Panc1 (cell line): ENCODE measurements around the gene CCND2. TPM values are rescaled to one million over a fixed set of nuclear protein-coding genes. Genes with fewer than 3 reads are reported as not detected.

Experiments used
- ATAC-seq: fragments of 200-7000 bp; cut with Tn5 transposase; 2 replicates; pipeline ENCODE4 v1.9.1; 2020; ENCODE audit warnings: mild to moderate bottlenecking, moderate library complexity
- BruUV-seq: library from RNA; stranded (reverse); fragments of 400-500 nt; replicated peaks from 2 replicates; lab custom pipeline; 2021; lab: Mats Ljungman, UMichigan
- CTCF ChIA-PET: fragments of 300-600 bp; sonication (Branson Sonifier 250); formaldehyde crosslinking; loops from one replicate; lab custom pipeline; 2022; ENCODE audit warnings: antibody characterized with exemption; lab: Charles Lee
- POLR2A ChIA-PET: fragments of 300-600 bp; sonication (Branson Sonifier 250); formaldehyde crosslinking; loops from one replicate; lab custom pipeline; 2022; ENCODE audit warnings: antibody characterized with exemption; lab: Charles Lee
- DNase-seq: peaks from one replicate; pipeline ENCODE4 v3.0.0-alpha.2; 2010; ENCODE audit warnings: low read depth, low spot score
- H3K27ac ChIP-seq: 2 replicates; pipeline ENCODE4 v1.5.1; 2011; ENCODE audit warnings: mild to moderate bottlenecking, low read length, inconsistent platforms
- H3K27me3 ChIP-seq: fragments of 200-500 bp; sonication (Bioruptor generic); 2 replicates; pipeline ENCODE4 v1.6.0; 2014; ENCODE audit warnings: low read length, inconsistent platforms; ENCODE audit not compliant: control insufficient read depth, insufficient read depth
- H3K36me3 ChIP-seq: fragments of 200-500 bp; sonication (Bioruptor generic); 2 replicates; pipeline ENCODE4 v1.5.1; 2014; ENCODE audit warnings: inconsistent platforms, mild to moderate bottlenecking, low read length, moderate library complexity; ENCODE audit not compliant: control insufficient read depth, insufficient read depth
- H3K4me1 ChIP-seq: 2 replicates; pipeline ENCODE4 v1.5.1; 2011; ENCODE audit warnings: inconsistent platforms, mild to moderate bottlenecking, low read length, moderate library complexity; ENCODE audit not compliant: control insufficient read depth, insufficient read depth
- H3K4me3 ChIP-seq, 2 experiments: 2 replicates each; pipeline ENCODE4 v1.5.1; 2011 to 2012; ENCODE audit warnings: low read depth in 2 of 2, low read length in 2 of 2, mild to moderate bottlenecking in 2 of 2, inconsistent platforms in 1 of 2, moderate library complexity in 1 of 2
- H3K9me3 ChIP-seq: fragments of 200-500 bp; sonication (Bioruptor generic); 2 replicates; pipeline ENCODE4 v1.5.1; 2014; ENCODE audit warnings: low read depth, mild to moderate bottlenecking, inconsistent platforms, low read length, moderate library complexity; ENCODE audit not compliant: control insufficient read depth, insufficient read depth
- POLR2AphosphoS5 ChIP-seq: IDR thresholded peaks from 2 replicates; pipeline ENCODE4 v1.6.1; 2012; ENCODE audit warnings: mild to moderate bottlenecking, low read depth, low read length, moderate library complexity
- SIN3A ChIP-seq: IDR thresholded peaks from 2 replicates; pipeline ENCODE4 v1.6.1; 2012; ENCODE audit warnings: low read depth, mild to moderate bottlenecking, low read length, moderate library complexity, borderline replicate concordance; ENCODE audit not compliant: insufficient read depth
- TCF7L2 ChIP-seq: IDR thresholded peaks from 2 replicates; pipeline ENCODE4 v1.6.1; 2011; ENCODE audit warnings: mild to moderate bottlenecking, low read depth, low read length, inconsistent platforms
- in situ Hi-C: cut with HindIII; loops from 2 replicates; pipeline ENCODE4 v1.10.0; 2016; ENCODE audit warnings: low sequenced_read_pairs, low pct_unique_long_range_greater_than_20kb
- intact Hi-C: fragments of 100-400 bp; cut with micrococcal nuclease; formaldehyde crosslinking; loops from one replicate; pipeline ENCODE4 v1.10.0; 2022; ENCODE audit not compliant: unreplicated experiment
- total RNA-seq: library from RNA; stranded (reverse); gene quantifications from one replicate; pipeline ENCODE4 v1.2.1, GENCODE V29; 2021; ENCODE audit not compliant: unreplicated experiment
- TF ChIP-seq, protein P1 (sequence below): fragments of 450-650 bp; IDR thresholded peaks from 2 replicates; pipeline ENCODE4 v1.5.1; 2017; ENCODE audit warnings: mild to moderate bottlenecking
- TF ChIP-seq, protein P2 (sequence below), 2 experiments: IDR thresholded peaks; 2 replicates each; pipeline ENCODE4 v1.6.1; 2011 to 2012; ENCODE audit warnings: low read depth in 2 of 2, control low read depth in 1 of 2, low read length in 1 of 2, mild to moderate bottlenecking in 1 of 2, moderate library complexity in 1 of 2; ENCODE audit not compliant: insufficient read depth in 1 of 2

The CCND2 gene
- total RNA-seq, 1 experiment from 2014 or later = 1.5 TPM

DNA sequence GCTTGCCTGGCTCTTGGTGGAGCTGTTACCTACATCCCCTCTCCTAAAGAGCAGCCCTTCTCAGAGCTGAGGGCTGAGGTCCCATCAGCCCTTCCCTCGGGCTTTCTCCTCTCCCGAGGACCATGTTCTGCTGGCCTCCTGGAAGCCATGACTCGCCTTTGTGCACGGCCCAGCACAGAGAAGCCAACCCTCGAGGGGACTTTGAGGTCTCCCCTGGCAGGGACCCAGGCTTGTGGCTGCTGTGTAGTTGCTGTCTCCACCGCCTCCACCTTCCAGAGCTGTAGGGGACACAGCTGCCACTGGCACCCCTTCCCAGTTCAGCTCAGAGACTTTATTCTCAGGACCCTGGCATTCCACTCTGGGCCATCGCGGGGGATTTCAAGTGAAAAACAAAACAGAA, 22.9 kb upstream of the CCND2 start:
- H3K4me3 ChIP-seq = no peak overlapping the region
- DNase-seq (no peak), ATAC-seq (no peak)
- no TSS peak for BruUV-seq
- H3K36me3 ChIP-seq = no peaks in the 10 kb centered on the region
- intact Hi-C loops (no loop called here), in situ Hi-C loops (no loop called here)
- H3K27me3 ChIP-seq = peaks cover 4% of the 10 kb centered on the region; the same call in 1 of the 2 replicates
- H3K4me1 ChIP-seq = no peaks in the 10 kb centered on the region
- no peaks in the 10 kb centered on the region for H3K9me3 ChIP-seq
- no peak overlapping the region for H3K27ac ChIP-seq
- ChIA-PET POLR2A (no interaction called here), CTCF (no interaction called here)
- TF ChIP-seq POLR2AphosphoS5 (no peak), SIN3A (no peak), TCF7L2 (no peak)
- TF ChIP-seq, protein P1, sequence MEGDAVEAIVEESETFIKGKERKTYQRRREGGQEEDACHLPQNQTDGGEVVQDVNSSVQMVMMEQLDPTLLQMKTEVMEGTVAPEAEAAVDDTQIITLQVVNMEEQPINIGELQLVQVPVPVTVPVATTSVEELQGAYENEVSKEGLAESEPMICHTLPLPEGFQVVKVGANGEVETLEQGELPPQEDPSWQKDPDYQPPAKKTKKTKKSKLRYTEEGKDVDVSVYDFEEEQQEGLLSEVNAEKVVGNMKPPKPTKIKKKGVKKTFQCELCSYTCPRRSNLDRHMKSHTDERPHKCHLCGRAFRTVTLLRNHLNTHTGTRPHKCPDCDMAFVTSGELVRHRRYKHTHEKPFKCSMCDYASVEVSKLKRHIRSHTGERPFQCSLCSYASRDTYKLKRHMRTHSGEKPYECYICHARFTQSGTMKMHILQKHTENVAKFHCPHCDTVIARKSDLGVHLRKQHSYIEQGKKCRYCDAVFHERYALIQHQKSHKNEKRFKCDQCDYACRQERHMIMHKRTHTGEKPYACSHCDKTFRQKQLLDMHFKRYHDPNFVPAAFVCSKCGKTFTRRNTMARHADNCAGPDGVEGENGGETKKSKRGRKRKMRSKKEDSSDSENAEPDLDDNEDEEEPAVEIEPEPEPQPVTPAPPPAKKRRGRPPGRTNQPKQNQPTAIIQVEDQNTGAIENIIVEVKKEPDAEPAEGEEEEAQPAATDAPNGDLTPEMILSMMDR = no peak
- TF ChIP-seq, protein P2, sequence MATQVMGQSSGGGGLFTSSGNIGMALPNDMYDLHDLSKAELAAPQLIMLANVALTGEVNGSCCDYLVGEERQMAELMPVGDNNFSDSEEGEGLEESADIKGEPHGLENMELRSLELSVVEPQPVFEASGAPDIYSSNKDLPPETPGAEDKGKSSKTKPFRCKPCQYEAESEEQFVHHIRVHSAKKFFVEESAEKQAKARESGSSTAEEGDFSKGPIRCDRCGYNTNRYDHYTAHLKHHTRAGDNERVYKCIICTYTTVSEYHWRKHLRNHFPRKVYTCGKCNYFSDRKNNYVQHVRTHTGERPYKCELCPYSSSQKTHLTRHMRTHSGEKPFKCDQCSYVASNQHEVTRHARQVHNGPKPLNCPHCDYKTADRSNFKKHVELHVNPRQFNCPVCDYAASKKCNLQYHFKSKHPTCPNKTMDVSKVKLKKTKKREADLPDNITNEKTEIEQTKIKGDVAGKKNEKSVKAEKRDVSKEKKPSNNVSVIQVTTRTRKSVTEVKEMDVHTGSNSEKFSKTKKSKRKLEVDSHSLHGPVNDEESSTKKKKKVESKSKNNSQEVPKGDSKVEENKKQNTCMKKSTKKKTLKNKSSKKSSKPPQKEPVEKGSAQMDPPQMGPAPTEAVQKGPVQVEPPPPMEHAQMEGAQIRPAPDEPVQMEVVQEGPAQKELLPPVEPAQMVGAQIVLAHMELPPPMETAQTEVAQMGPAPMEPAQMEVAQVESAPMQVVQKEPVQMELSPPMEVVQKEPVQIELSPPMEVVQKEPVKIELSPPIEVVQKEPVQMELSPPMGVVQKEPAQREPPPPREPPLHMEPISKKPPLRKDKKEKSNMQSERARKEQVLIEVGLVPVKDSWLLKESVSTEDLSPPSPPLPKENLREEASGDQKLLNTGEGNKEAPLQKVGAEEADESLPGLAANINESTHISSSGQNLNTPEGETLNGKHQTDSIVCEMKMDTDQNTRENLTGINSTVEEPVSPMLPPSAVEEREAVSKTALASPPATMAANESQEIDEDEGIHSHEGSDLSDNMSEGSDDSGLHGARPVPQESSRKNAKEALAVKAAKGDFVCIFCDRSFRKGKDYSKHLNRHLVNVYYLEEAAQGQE (IDR thresholded peaks at IDR 0.05; ENCODE audit: insufficient read depth in 1 of 2, low read depth in 2 of 2, low read length in 1 of 2) = no peak

DNA sequence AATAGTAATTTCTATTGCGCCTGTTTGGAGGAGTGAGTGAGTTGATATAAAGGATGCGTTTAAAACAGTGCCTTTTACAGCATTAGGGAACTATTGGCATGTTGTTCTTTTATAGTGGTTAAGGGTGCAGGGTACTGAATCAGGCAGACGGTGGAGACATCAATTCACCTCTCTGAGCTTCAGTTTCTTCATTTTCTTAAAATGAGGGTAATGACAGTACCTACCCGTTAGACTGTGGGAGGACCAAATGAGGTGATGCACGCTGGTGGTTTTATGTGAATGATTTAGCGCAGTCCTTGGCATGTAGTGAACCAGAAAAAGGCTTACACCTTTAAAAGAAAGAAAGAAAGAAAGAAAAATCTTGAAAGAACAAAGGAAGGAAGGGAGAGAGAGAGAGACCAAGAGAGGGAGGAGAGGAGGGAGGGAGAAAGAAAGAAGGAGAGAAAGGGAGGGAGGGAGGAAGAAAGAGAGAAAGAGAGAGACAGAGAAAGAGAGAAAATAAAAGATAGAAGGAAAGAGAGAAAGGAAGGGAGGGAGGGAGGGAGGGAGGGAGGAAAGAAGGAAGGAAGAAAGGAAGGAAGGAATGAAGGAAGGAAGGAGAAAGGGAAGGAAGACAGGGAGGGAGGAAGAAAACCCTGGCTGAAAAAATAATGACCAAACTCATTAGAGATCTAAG, 22.2 kb upstream of the CCND2 start:
- ChIA-PET CTCF (no interaction called here), POLR2A (no interaction called here)
- no peaks in the 10 kb centered on the region for H3K36me3 ChIP-seq
- no peak overlapping the region for H3K27ac ChIP-seq
- H3K4me3 ChIP-seq = no peak overlapping the region
- TF ChIP-seq POLR2AphosphoS5 = no peak
- TF ChIP-seq, protein P1 = no peak
- TF ChIP-seq SIN3A = no peak
- TF ChIP-seq, protein P2 (IDR thresholded peaks at IDR 0.05; ENCODE audit: insufficient read depth in 1 of 2, low read depth in 2 of 2, low read length in 1 of 2) = no peak
- no peak for TF ChIP-seq TCF7L2
- no TSS peak for BruUV-seq
- peaks cover 4% of the 10 kb centered on the region; the same call in 1 of the 2 replicates for H3K27me3 ChIP-seq
- in situ Hi-C loops (no loop called here), intact Hi-C loops (no loop called here)
- no peaks in the 10 kb centered on the region for H3K9me3 ChIP-seq
- ATAC-seq = no peak
- H3K4me1 ChIP-seq = no peaks in the 10 kb centered on the region
- no peak for DNase-seq
